Activated T-cell treated with anti-CD3 and anti-CD28 coated beads, Interleukin-2, amount 50 U/mL, for 4 hours (primary cell): ENCODE measurements around the gene TMEM164. TPM values are rescaled to one million over a fixed set of nuclear protein-coding genes. Genes with fewer than 3 reads are reported as not detected.

Experiments
- ATAC-seq, 2 donors: fragments of 200-7000 bp; cut with Tn5 transposase; one replicate each; pipeline ENCODE4 v1.10.0; 2021
- DNase-seq: peaks from one replicate; pipeline ENCODE4 v3.0.0-alpha.2; 2020
- H3K27me3 Mint-ChIP-seq: one replicate; pipeline ENCODE4 v1.8.0; 2021; ENCODE audit warnings: low read depth, mixed read lengths
- H3K36me3 Mint-ChIP-seq: one replicate; pipeline ENCODE4 v1.8.0; 2022; ENCODE audit warnings: mixed read lengths; ENCODE audit not compliant: insufficient read depth
- H3K4me1 Mint-ChIP-seq: one replicate; pipeline ENCODE4 v1.8.0; 2021; ENCODE audit warnings: low read depth, mixed read lengths
- H3K4me3 Mint-ChIP-seq: one replicate; pipeline ENCODE4 v1.8.0; 2021; ENCODE audit warnings: mild to moderate bottlenecking, moderate library complexity, mixed read lengths
- H3K9me3 Mint-ChIP-seq: one replicate; pipeline ENCODE4 v1.8.0; 2021; ENCODE audit warnings: mixed read lengths
- total RNA-seq, 3 donors: library from RNA; stranded (reverse); gene quantifications; one replicate each; pipeline ENCODE4 v1.2.1, GENCODE V29; 2021

TMEM164 gene
- total RNA-seq, 3 donors from 2014 or later = 8.6 to 10.6 (median 10.5) TPM

- Mint-ChIP-seq H3K9me3 (no peaks in the 10 kb centered on the region), H3K4me1 (peaks cover 3% of the 10 kb centered on the region), H3K36me3 (peaks cover 11% of the 10 kb centered on the region), H3K4me3 (no peak overlapping the region), H3K27me3 (no peaks in the 10 kb centered on the region)
- ATAC-seq = no peak
- no peak for DNase-seq
These were observed 56.5 kb downstream of the TMEM164 start for GRCh38 chrX:110059410-110059809.

- H3K4me1 Mint-ChIP-seq = peaks cover 3% of the 10 kb centered on the region
- peaks cover 11% of the 10 kb centered on the region for H3K36me3 Mint-ChIP-seq
- no peaks in the 10 kb centered on the region for H3K27me3 Mint-ChIP-seq
- ATAC-seq = no peak
- H3K9me3 Mint-ChIP-seq = no peaks in the 10 kb centered on the region
- no peak for DNase-seq
- no peak overlapping the region for H3K4me3 Mint-ChIP-seq
These were observed 57.4 kb downstream of the TMEM164 start for GRCh38 chrX:110060317-110060716.

- Mint-ChIP-seq H3K27me3 (no peaks in the 10 kb centered on the region), H3K9me3 (no peaks in the 10 kb centered on the region), H3K4me1 (peaks cover 3% of the 10 kb centered on the region), H3K4me3 (no peak overlapping the region), H3K36me3 (peaks cover 8% of the 10 kb centered on the region)
- DNase-seq (no peak), ATAC-seq (no peak)
These were observed 58.1 kb downstream of the TMEM164 start for GRCh38 chrX:110060846-110061537.

GRCh38 chrX:110062919-110063318 is 60.0 kb downstream of the TMEM164 start:
- Mint-ChIP-seq H3K27me3 (no peaks in the 10 kb centered on the region), H3K4me3 (no peak overlapping the region), H3K9me3 (no peaks in the 10 kb centered on the region), H3K36me3 (peaks cover 14% of the 10 kb centered on the region), H3K4me1 (peaks cover 3% of the 10 kb centered on the region)
- DNase-seq (no peak), ATAC-seq (no peak)

DNA sequence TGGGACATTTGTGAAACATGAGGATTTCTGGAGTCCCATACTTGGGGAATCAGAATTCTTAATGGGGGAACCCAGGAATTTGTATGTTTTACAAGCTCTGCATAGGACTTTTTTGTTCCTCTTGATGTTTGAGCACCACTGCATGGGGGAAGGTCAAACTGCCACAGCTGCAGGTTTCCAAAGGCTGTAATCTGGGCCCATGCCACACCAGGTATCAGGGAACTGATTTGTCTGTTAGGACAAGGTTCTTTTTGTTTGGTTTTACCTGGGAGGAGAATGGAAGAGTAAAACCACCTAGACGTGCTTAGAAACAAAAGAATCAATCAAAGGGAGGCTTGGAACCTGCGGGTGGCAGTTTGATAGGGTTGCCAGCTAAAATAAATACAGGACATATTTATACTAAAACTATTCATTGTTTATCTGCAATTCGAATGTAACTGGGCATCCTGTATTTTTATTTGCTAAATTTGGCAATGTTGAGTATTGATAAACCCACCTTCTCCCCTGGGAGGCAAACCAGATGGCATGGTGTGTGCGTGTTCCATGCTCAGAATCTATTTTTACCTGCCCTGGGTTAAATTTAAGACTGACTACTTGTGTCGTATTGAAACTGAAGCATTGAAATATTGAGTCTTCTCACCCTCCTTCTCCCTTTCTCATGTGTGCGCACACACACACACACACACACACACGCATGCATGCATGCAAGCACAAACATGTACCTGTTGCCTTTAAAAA is 63.7 kb downstream of the TMEM164 start:
- ATAC-seq = no peak
- Mint-ChIP-seq H3K27me3 (no peaks in the 10 kb centered on the region), H3K9me3 (no peaks in the 10 kb centered on the region)

DNA sequence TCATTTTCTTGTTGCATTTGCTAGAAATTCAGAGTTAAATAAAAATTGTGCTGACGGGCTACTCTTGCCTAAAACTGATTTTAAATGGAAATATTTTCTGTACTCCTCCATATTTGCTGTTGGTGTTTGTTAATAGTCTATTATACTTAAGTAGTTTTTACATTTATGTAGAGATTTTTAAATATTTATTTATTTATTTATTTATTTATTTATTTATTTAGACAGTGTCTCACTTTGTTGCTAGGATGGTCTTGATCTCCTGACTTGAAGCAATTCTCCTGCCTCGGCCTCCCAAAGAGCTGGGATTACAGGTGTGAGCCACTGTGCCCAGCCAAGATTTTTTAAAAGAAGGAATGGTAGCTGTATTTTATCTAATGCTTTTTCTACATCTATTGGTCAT is 68.1 kb downstream of the TMEM164 start:
- no peak for ATAC-seq
- no peaks in the 10 kb centered on the region for H3K4me1 Mint-ChIP-seq
- H3K9me3 Mint-ChIP-seq = no peaks in the 10 kb centered on the region
- no peak overlapping the region for H3K4me3 Mint-ChIP-seq
- H3K36me3 Mint-ChIP-seq = peaks cover 16% of the 10 kb centered on the region
- no peak for DNase-seq
- no peaks in the 10 kb centered on the region for H3K27me3 Mint-ChIP-seq

More for the DNA sequence above, 63.7 kb downstream of the TMEM164 start:
- Mint-ChIP-seq H3K36me3 (peaks cover 11% of the 10 kb centered on the region), H3K4me1 (peaks cover 3% of the 10 kb centered on the region), H3K4me3 (no peak overlapping the region)
- DNase-seq = no peak

DNA sequence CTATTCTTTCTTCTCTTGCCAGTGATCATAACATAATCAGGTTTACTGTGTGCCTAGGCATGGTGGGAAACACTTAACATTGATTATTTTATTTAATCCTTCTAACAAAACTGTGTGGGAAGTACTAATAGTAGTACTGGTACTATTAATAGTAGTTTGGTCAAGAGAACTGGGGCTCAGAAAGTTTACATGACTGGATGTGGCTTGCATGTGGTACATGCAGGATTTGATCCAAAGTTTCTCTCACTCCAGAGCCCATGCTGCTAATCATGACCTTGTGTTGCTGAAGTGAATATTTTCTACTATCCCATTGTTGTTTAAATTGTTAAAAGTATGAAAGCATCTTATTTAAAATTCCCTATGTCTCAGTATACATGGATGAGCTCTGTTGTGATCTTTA is 78.4 kb downstream of the TMEM164 start:
- Mint-ChIP-seq H3K4me1 (peaks cover 5% of the 10 kb centered on the region), H3K36me3 (peaks cover 13% of the 10 kb centered on the region), H3K4me3 (no peak overlapping the region), H3K27me3 (no peaks in the 10 kb centered on the region), H3K9me3 (peaks cover 3% of the 10 kb centered on the region)
- DNase-seq (no peak), ATAC-seq (no peak)

DNA sequence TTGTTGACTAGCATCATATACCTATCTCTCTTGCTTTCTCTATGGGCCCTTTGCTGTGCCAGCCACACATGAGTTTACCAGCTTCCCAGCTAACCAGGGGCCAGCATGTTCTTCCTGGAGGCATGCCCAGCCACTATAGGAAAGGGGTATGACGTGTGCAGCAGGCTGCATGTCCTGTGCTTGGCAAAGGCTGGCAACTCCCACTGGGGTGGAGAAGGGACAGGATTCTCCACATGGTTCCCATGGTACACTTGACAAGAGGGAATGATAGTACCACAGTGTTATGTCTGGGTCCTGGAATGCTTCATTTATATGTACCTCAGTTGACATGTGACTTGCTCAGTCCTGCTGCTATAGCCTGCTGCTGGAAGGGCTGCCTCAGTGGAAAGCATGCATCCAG is 78.8 kb downstream of the TMEM164 start:
- H3K4me1 Mint-ChIP-seq = peaks cover 8% of the 10 kb centered on the region
- no peak overlapping the region for H3K4me3 Mint-ChIP-seq
- no peak for ATAC-seq
- peaks cover 9% of the 10 kb centered on the region for H3K36me3 Mint-ChIP-seq
- H3K9me3 Mint-ChIP-seq = no peaks in the 10 kb centered on the region
- no peaks in the 10 kb centered on the region for H3K27me3 Mint-ChIP-seq
- DNase-seq = no peak

GRCh38 chrX:110082161-110082560 is 79.2 kb downstream of the TMEM164 start:
- H3K4me3 Mint-ChIP-seq = no peak overlapping the region
- H3K36me3 Mint-ChIP-seq = peaks cover 8% of the 10 kb centered on the region
- no peaks in the 10 kb centered on the region for H3K9me3 Mint-ChIP-seq
- DNase-seq (no peak), ATAC-seq (no peak)
- peaks cover 8% of the 10 kb centered on the region for H3K4me1 Mint-ChIP-seq
- no peaks in the 10 kb centered on the region for H3K27me3 Mint-ChIP-seq

DNA sequence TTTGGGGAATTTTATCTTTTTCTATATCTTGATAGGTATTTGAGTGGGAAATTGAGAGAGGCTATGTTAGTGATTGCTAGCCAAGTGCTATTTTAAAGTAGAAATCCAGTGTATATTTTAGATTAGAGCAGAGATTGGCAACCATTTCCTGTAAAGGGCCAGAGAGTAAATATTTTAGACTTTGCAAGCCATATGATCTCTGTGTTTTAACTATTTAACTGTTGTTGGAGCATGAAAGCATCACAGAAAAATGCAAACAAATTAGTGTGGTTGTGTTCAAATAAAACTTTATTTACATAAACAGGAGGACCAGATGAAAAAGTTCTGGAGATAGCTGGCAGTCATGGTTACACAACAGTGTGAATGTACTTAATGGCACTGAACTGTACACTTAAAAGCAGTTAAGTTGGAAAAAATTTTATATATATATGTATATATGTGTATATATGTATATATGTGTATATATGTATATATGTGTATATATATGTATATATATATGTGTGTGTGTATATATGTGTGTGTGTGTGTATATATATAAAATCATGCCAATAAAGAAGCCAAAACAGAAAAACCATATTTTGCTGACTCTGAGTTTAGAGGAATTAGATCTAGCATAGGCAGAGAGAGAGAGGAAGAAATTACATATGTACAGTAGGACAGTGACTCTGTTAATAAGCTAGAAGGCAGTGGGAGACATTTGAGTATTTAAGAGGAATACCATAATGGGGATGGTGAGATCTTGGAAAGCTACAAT is 83.4 kb downstream of the TMEM164 start:
- peaks cover 19% of the 10 kb centered on the region for H3K4me1 Mint-ChIP-seq
- DNase-seq (no peak), ATAC-seq (no peak)
- H3K27me3 Mint-ChIP-seq = no peaks in the 10 kb centered on the region
- H3K4me3 Mint-ChIP-seq = no peak overlapping the region
- H3K9me3 Mint-ChIP-seq = no peaks in the 10 kb centered on the region
- peaks cover 3% of the 10 kb centered on the region for H3K36me3 Mint-ChIP-seq

DNA sequence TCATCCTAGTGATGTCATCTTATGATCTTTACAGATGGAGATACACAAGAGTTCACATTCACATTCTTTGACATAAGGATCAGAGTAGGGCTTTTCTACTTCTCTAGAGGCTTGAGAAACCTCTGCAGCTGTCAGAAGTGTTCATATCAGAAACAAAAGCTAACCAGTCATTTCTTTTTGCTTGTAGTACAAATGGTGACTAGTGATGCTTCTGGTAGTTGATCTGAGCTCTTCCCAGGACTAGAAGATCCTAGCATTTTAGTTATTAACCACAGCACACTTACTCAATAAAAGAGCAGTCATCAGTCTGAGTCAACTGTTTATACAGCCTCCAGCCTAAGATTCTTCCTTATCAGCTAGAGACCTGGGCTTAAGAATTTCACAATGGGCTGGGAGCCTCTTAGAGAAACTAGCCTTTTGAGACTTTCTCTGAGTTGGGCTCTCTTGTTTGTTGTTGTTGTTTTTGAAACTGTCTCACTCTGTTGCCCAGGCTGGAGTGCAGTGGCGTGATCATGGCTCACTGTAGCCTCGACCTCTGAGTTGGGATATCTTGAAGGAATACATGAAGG is 84.1 kb downstream of the TMEM164 start:
- DNase-seq (no peak), ATAC-seq (peak; percentile 63 to 67)
- Mint-ChIP-seq H3K36me3 (no peaks in the 10 kb centered on the region), H3K9me3 (no peaks in the 10 kb centered on the region), H3K4me1 (peaks cover 19% of the 10 kb centered on the region), H3K27me3 (no peaks in the 10 kb centered on the region), H3K4me3 (no peak overlapping the region)

- H3K4me1 Mint-ChIP-seq = peaks cover 19% of the 10 kb centered on the region
- no peaks in the 10 kb centered on the region for H3K36me3 Mint-ChIP-seq
- no peak overlapping the region for H3K4me3 Mint-ChIP-seq
- no peaks in the 10 kb centered on the region for H3K27me3 Mint-ChIP-seq
- H3K9me3 Mint-ChIP-seq = no peaks in the 10 kb centered on the region
- DNase-seq (no peak), ATAC-seq (peak; percentile 57 to 72)
These were observed 84.8 kb downstream of the TMEM164 start for GRCh38 chrX:110087485-110088356.

GRCh38 chrX:110089656-110090403 is 86.9 kb downstream of the TMEM164 start:
- Mint-ChIP-seq H3K4me1 (peaks cover 19% of the 10 kb centered on the region), H3K27me3 (no peaks in the 10 kb centered on the region), H3K4me3 (no peak overlapping the region), H3K9me3 (no peaks in the 10 kb centered on the region), H3K36me3 (peaks cover 5% of the 10 kb centered on the region)
- DNase-seq = no peak
- ATAC-seq = no peak
